HG03139 (cell line): ENCODE measurements around the gene CANT1.

Experiments used
- ATAC-seq: cut with Tn5 transposase; IDR thresholded peaks from one replicate; pipeline ENCODE4 v1.9.1; 2021; ENCODE audit not compliant: unreplicated experiment

Gene CANT1

GRCh38 chr17:78997231-78997741 lies 12.3 kb downstream of the CANT1 start:
- no peak for ATAC-seq

- ATAC-seq = no peak
Observed at GRCh38 chr17:78996781-78997201, 12.8 kb downstream of the CANT1 start.

- no peak for ATAC-seq
Observed at GRCh38 chr17:78995761-78996451, 13.7 kb downstream of the CANT1 start.

- no peak for ATAC-seq
Observed at GRCh38 chr17:78995022-78995760, 14.4 kb downstream of the CANT1 start.

- no peak for ATAC-seq
Observed at GRCh38 chr17:78993981-78994671, 15.4 kb downstream of the CANT1 start.

GRCh38 chr17:78993241-78993956 lies 16.2 kb downstream of the CANT1 start:
- no peak for ATAC-seq

GRCh38 chr17:78992542-78993212 lies 16.9 kb downstream of the CANT1 start:
- ATAC-seq = no peak

- ATAC-seq = no peak
Observed at GRCh38 chr17:78991906-78992532, 17.5 kb downstream of the CANT1 start.

- ATAC-seq = no peak
Observed at GRCh38 chr17:78991017-78991738, 18.4 kb downstream of the CANT1 start.

GRCh38 chr17:78990349-78991016 lies 19.1 kb downstream of the CANT1 start:
- no peak for ATAC-seq

- no peak for ATAC-seq
Observed at GRCh38 chr17:78988152-78988551, 21.4 kb downstream of the CANT1 start.

GRCh38 chr17:78986649-78987328 lies 22.8 kb downstream of the CANT1 start:
- no peak for ATAC-seq

GRCh38 chr17:78986048-78986648 lies 23.4 kb downstream of the CANT1 start:
- no peak for ATAC-seq

GRCh38 chr17:78985395-78985794 lies 24.2 kb downstream of the CANT1 start:
- ATAC-seq = no peak

GRCh38 chr17:78981010-78981888 lies 28.3 kb downstream of the CANT1 start:
- no peak for ATAC-seq

GRCh38 chr17:78980624-78980972 lies 29.0 kb downstream of the CANT1 start:
- no peak for ATAC-seq
